Cardiac muscle cell (in vitro differentiated cells and primary cell): Measurements from ENCODE around the gene ZNF689. TPM values are rescaled to one million over a fixed set of nuclear protein-coding genes. Genes with fewer than 3 reads are reported as not detected.
A peak's percentile ranks its signal among the peaks of the same experiment; 100 is the strongest.

Source experiments
- DNase-seq, 2 donors: peaks; one replicate each; pipeline versions ENCODE4 v3.0.0 to v3.0.0-alpha.2; 2010 to 2017; ENCODE audit warnings: low read depth in 1 of 2, low spot score in 1 of 2
- H3K27ac ChIP-seq: fragments of 200-600 bp; sonication (generic); 2 replicates; pipeline ENCODE4 v1.5.1; 2016
- H3K27me3 ChIP-seq: fragments of 200-600 bp; sonication (generic); 2 replicates; pipeline ENCODE4 v1.6.0; 2016; ENCODE audit warnings: control low read depth
- H3K36me3 ChIP-seq: fragments of 200-600 bp; sonication (generic); 2 replicates; pipeline ENCODE4 v1.5.1; 2016; ENCODE audit warnings: control low read depth
- H3K4me1 ChIP-seq: fragments of 200-600 bp; sonication (generic); 2 replicates; pipeline ENCODE4 v1.8.1; 2017; ENCODE audit warnings: low read depth, mild to moderate bottlenecking, mixed run types
- H3K4me3 ChIP-seq: fragments of 200-600 bp; sonication (generic); 2 replicates; pipeline ENCODE4 v1.5.1; 2016; ENCODE audit warnings: mild to moderate bottlenecking
- H3K9me3 ChIP-seq: fragments of 200-600 bp; sonication (generic); 2 replicates; pipeline ENCODE4 v1.5.1; 2017; ENCODE audit warnings: low read depth, mild to moderate bottlenecking, control low read depth
- CTCF ChIP-seq: IDR thresholded peaks from 2 replicates; pipeline ENCODE4 v1.5.1; 2012; ENCODE audit warnings: low read depth, mild to moderate bottlenecking, low read length
- polyA plus RNA-seq: library from polyadenylated mRNA; unstranded; fragments of >200 nt; fragmentation: Nextera tagmentation; extraction: Ambion mirVana; gene quantifications from 2 replicates; pipeline ENCODE4 v1.2.1, GENCODE V29; 2016
- total RNA-seq: library from RNA; depleted of rRNA; stranded (reverse); fragments of >200 nt; gene quantifications from 2 replicates; pipeline ENCODE4 v1.2.3, GENCODE V29; 2016

The ZNF689 gene
- total and polyA plus RNA-seq, 2 experiments from 2014 or later, result 11.3 to 19.5 TPM

GRCh38 chr16:30606004-30606403 lies 4.2 kb downstream of the ZNF689 start:
- H3K36me3 ChIP-seq, result peaks cover 15% of the 10 kb centered on the region
- no peaks in the 10 kb centered on the region for H3K27me3 ChIP-seq
- no peak overlapping the region for H3K27ac ChIP-seq
- TF ChIP-seq CTCF, result no peak
- H3K9me3 ChIP-seq, result no peaks in the 10 kb centered on the region
- no peak overlapping the region for H3K4me3 ChIP-seq
- H3K4me1 ChIP-seq, result peaks cover 5% of the 10 kb centered on the region
- DNase-seq, result no peak

- H3K36me3 ChIP-seq, result peaks cover 15% of the 10 kb centered on the region
Observed at GRCh38 chr16:30605158-30605557, 5.0 kb downstream of the ZNF689 start.

GRCh38 chr16:30604316-30604947 lies 5.8 kb downstream of the ZNF689 start:
- DNase-seq, result no peak
- H3K4me3 ChIP-seq, result no peak overlapping the region
- TF ChIP-seq CTCF, result no peak
- H3K27me3 ChIP-seq, result no peaks in the 10 kb centered on the region
- peaks cover 15% of the 10 kb centered on the region for H3K36me3 ChIP-seq
- peaks cover 5% of the 10 kb centered on the region for H3K4me1 ChIP-seq
- H3K27ac ChIP-seq, result no peak overlapping the region
- H3K9me3 ChIP-seq, result no peaks in the 10 kb centered on the region

More at GRCh38 chr16:30605158-30605557, 5.0 kb downstream of the ZNF689 start:
- Histone ChIP-seq H3K27me3 (no peaks in the 10 kb centered on the region), H3K4me1 (peaks cover 5% of the 10 kb centered on the region), H3K27ac (no peak overlapping the region), H3K9me3 (no peaks in the 10 kb centered on the region), H3K4me3 (no peak overlapping the region)
- no peak for DNase-seq
- no peak for TF ChIP-seq CTCF

GRCh38 chr16:30603945-30604315 lies 6.3 kb downstream of the ZNF689 start:
- no peaks in the 10 kb centered on the region for H3K27me3 ChIP-seq
- no peak overlapping the region for H3K4me3 ChIP-seq
- DNase-seq, result no peak
- no peaks in the 10 kb centered on the region for H3K9me3 ChIP-seq
- H3K4me1 ChIP-seq, result peaks cover 3% of the 10 kb centered on the region
- peaks cover 15% of the 10 kb centered on the region for H3K36me3 ChIP-seq
- TF ChIP-seq CTCF, result no peak
- H3K27ac ChIP-seq, result no peak overlapping the region

GRCh38 chr16:30602616-30603277 lies 7.4 kb downstream of the ZNF689 start:
- H3K27ac ChIP-seq, result peak overlapping the region; percentile 10

More at GRCh38 chr16:30602616-30603277, 7.4 kb downstream of the ZNF689 start:
- DNase-seq, result no peak
- H3K9me3 ChIP-seq, result no peaks in the 10 kb centered on the region
- H3K4me1 ChIP-seq, result no peaks in the 10 kb centered on the region
- no peak overlapping the region for H3K4me3 ChIP-seq
- peaks cover 12% of the 10 kb centered on the region for H3K36me3 ChIP-seq
- no peaks in the 10 kb centered on the region for H3K27me3 ChIP-seq
- TF ChIP-seq CTCF, result no peak
